Neutrophil (primary cell): Measurements from ENCODE around the gene ARFGEF3.

Source experiments
- H3K27ac ChIP-seq: fragments of 200-600 bp; sonication (generic); 2 replicates; pipeline ENCODE4 v1.5.1; 2016; ENCODE audit warnings: mild to moderate bottlenecking, moderate library complexity
- H3K27me3 ChIP-seq: fragments of 200-600 bp; sonication (generic); 2 replicates; pipeline ENCODE4 v1.6.0; 2016; ENCODE audit warnings: mild to moderate bottlenecking
- H3K36me3 ChIP-seq: fragments of 200-600 bp; sonication (generic); 2 replicates; pipeline ENCODE4 v1.5.1; 2017
- H3K4me1 ChIP-seq, 2 experiments: fragments of 200-600 bp in 1 of 2; sonication (generic) in 1 of 2; 1 replicate in 1 of 2; 2 replicates in 1 of 2; pipeline versions ENCODE4 v1.5.1 to v1.6.1; 2013 to 2016; ENCODE audit warnings: low read depth in 1 of 2, low read length in 1 of 2, mild to moderate bottlenecking in 1 of 2, moderate library complexity in 1 of 2; ENCODE audit not compliant: control insufficient read depth in 1 of 2, insufficient read depth in 1 of 2
- H3K4me3 ChIP-seq, 2 experiments: fragments of 200-600 bp in 1 of 2; sonication (generic) in 1 of 2; 1 replicate in 1 of 2; 2 replicates in 1 of 2; pipeline ENCODE4 v1.5.1; 2013 to 2016; ENCODE audit warnings: low read depth in 1 of 2, low read length in 1 of 2, mild to moderate bottlenecking in 1 of 2, moderate library complexity in 1 of 2
- H3K9me3 ChIP-seq: fragments of 200-600 bp; sonication (generic); 2 replicates; pipeline ENCODE4 v1.5.1; 2016
- TF ChIP-seq, protein P1 (sequence below): fragments of 200-600 bp; sonication (generic); IDR thresholded peaks from 2 replicates; pipeline ENCODE4 v1.5.1; 2016; ENCODE audit warnings: antibody characterized with exemption

The ARFGEF3 gene

DNA sequence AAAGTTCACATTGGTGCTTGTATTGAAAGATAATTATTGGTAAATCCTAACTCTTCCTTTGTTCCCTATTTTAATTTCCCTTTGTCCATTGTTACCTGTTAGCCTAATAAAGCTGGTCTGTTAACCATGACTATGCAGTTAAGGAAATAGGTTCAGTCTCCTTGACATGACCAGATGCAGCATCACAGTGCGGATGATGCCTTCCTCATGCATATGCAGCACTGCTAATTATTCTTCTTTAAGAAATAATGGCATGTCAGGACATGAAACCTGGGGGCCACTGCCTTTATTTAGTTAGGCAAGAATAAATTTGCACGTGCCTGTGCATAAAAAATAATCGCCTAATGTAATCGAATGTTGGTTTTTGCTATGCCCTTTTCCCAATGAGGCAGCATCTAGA is 40.1 kb downstream of the ARFGEF3 start:
- TF ChIP-seq, protein P1, sequence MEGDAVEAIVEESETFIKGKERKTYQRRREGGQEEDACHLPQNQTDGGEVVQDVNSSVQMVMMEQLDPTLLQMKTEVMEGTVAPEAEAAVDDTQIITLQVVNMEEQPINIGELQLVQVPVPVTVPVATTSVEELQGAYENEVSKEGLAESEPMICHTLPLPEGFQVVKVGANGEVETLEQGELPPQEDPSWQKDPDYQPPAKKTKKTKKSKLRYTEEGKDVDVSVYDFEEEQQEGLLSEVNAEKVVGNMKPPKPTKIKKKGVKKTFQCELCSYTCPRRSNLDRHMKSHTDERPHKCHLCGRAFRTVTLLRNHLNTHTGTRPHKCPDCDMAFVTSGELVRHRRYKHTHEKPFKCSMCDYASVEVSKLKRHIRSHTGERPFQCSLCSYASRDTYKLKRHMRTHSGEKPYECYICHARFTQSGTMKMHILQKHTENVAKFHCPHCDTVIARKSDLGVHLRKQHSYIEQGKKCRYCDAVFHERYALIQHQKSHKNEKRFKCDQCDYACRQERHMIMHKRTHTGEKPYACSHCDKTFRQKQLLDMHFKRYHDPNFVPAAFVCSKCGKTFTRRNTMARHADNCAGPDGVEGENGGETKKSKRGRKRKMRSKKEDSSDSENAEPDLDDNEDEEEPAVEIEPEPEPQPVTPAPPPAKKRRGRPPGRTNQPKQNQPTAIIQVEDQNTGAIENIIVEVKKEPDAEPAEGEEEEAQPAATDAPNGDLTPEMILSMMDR: no peak
- no peak overlapping the region for H3K27ac ChIP-seq
- H3K27me3 ChIP-seq: peaks cover 4% of the 10 kb centered on the region
- no peak overlapping the region for H3K4me3 ChIP-seq
- no peaks in the 10 kb centered on the region for H3K36me3 ChIP-seq
- H3K9me3 ChIP-seq: no peaks in the 10 kb centered on the region
- no peaks in the 10 kb centered on the region for H3K4me1 ChIP-seq

DNA sequence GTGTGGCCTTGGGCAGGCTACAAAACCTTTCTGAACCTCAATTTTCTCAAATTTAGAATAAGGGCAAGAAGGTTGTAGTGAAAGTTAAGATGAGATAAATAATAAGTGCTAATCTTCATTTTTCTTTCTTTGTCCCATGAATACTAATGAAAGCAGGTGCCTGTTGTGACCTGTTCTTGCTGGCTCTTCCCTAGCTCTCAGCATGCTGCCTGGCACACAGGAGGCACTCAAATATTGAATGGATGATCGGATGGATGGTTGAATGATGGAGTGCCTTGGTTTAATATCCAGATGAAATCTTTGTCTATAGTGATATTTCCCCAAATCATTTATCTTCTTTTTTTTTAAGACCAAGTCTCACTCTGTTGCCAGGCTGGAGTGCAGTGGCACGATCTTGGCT is 41.6 kb downstream of the ARFGEF3 start:
- peaks cover 4% of the 10 kb centered on the region for H3K27me3 ChIP-seq
- H3K27ac ChIP-seq: no peak overlapping the region
- no peaks in the 10 kb centered on the region for H3K4me1 ChIP-seq
- no peaks in the 10 kb centered on the region for H3K9me3 ChIP-seq
- no peak overlapping the region for H3K4me3 ChIP-seq
- no peaks in the 10 kb centered on the region for H3K36me3 ChIP-seq
- TF ChIP-seq, protein P1: no peak

DNA sequence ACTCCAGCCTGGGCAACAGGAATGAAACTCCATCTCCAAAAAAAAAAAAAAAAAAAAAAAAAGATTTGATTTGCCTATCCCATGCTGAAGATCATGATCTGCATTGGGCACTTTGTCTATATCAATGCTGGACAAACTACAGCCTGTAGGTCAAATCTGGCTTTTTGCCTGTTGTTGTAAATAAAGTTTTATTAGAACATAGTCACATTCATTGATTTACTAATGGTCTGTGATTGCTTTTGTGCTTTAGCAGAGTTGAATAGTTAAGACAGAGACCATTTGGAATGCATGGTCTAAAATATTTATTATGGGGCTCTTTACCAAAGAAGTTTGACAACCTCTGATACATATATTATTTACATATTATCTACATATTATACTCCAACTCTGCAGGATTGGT is 42.6 kb downstream of the ARFGEF3 start:
- Histone ChIP-seq H3K36me3 (no peaks in the 10 kb centered on the region), H3K27me3 (peaks cover 4% of the 10 kb centered on the region), H3K4me1 (no peaks in the 10 kb centered on the region), H3K27ac (no peak overlapping the region), H3K4me3 (no peak overlapping the region), H3K9me3 (no peaks in the 10 kb centered on the region)
- TF ChIP-seq, protein P1: no peak

DNA sequence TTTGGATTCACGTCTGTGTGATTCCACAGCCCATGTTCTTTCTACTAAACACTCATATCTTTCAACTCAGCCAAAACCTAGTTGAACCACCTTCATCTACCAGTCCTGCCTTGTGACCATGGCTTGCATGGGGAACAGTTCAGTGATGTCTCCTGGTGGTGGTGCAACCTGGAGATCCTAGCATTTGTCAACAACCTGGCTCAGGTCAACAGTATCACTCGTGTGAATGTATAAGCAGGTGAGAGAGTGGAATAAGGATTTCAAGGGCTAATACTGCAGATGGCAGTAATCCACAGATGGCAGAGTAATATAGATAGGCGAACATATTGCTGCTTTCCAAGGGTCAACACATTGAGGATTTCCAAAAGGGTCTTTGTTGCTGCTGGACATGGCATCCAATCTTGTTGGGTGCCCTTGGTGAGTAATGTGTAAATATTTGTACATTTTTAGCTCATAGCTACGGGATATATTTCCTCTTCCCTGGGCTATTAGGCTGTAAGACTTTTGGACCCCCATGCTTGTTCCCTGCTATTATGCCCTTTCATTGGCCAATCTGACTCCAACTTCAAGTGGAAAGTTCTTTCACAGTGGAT is 43.1 kb downstream of the ARFGEF3 start:
- TF ChIP-seq, protein P1: no peak
- Histone ChIP-seq H3K4me1 (no peaks in the 10 kb centered on the region), H3K4me3 (no peak overlapping the region), H3K9me3 (no peaks in the 10 kb centered on the region), H3K27me3 (peaks cover 4% of the 10 kb centered on the region), H3K36me3 (no peaks in the 10 kb centered on the region), H3K27ac (no peak overlapping the region)

- Histone ChIP-seq H3K36me3 (no peaks in the 10 kb centered on the region), H3K27ac (no peak overlapping the region), H3K4me1 (no peaks in the 10 kb centered on the region), H3K9me3 (no peaks in the 10 kb centered on the region), H3K4me3 (no peak overlapping the region), H3K27me3 (peaks cover 4% of the 10 kb centered on the region)
- TF ChIP-seq, protein P1: no peak
Observed at GRCh38 chr6:138205437-138206094, 43.8 kb downstream of the ARFGEF3 start.
